Mesangial cell (primary cell): ENCODE data around the gene HLA-DOB. TPM values are rescaled to one million over a fixed set of nuclear protein-coding genes. Genes with fewer than 3 reads are reported as not detected.

ENCODE experiments used
- total RNA-seq: library from RNA; depleted of rRNA; stranded (reverse); fragments of >200 nt; gene quantifications from 2 replicates; pipeline ENCODE4 v1.2.3, GENCODE V29; 2015

HLA-DOB gene
- 0.16 TPM in 1 of 2 replicates, not detected in the other for total RNA-seq

GRCh38 chr6:32816746-32817204, at the start of gene HLA-DOB:
Gene HLA-DOB, minus strand, starts transcription at chr6:32817002. Its CDS starts 51 bp downstream, at chr6:32816951.

GRCh38 chr6:32853541-32854375, 37.0 kb upstream of the HLA-DOB start, which contains the start of the genes PSMB9 and TAP1:
Gene PSMB9, plus strand, starts transcription at chr6:32854192. Its CDS starts 38 bp downstream, at chr6:32854230.
Gene TAP1, minus strand, starts transcription at chr6:32853704. Its CDS starts 68 bp downstream, at chr6:32853636.

GRCh38 chr6:32843979-32844838, 27.4 kb upstream of the HLA-DOB start, which contains the start of gene PSMB8:
Gene PSMB8, minus strand, starts transcription at chr6:32844047. Its CDS starts 51 bp downstream, at chr6:32843996.

GRCh38 chr6:32838114-32838958, 21.5 kb upstream of the HLA-DOB start, which contains the start of gene TAP2:
Gene TAP2, minus strand, starts transcription at chr6:32838739. Its CDS starts 506 bp downstream, at chr6:32838233.

GRCh38 chr6:32763421-32763820, 53.4 kb downstream of the HLA-DOB start, which contains the start of gene HLA-DQB2:
Gene HLA-DQB2, minus strand, starts transcription at chr6:32763532. Its CDS starts 62 bp downstream, at chr6:32763470.

Other genes starting within 250 kb of the HLA-DOB start
- gene HLA-DRB1, start 227.2 kb downstream of the HLA-DOB start, total RNA-seq: 0.16 and 0.38 TPM in 2 replicates
- gene HLA-DQA1, start 179.6 kb downstream of the HLA-DOB start, total RNA-seq: not detected in 2 replicates
- 1.0 TPM in 1 of 2 replicates, not detected in the other for gene HLA-DQB1, start 150.3 kb downstream of the HLA-DOB start, total RNA-seq
- gene HLA-DQA2, start 75.6 kb downstream of the HLA-DOB start, total RNA-seq: not detected in 2 replicates
- gene HLA-DQB2, start 53.5 kb downstream of the HLA-DOB start, total RNA-seq: 0.16 TPM in 1 of 2 replicates, not detected in the other
- gene TAP2, start 21.7 kb upstream of the HLA-DOB start, total RNA-seq: 11.3 and 38.3 TPM in 2 replicates
- 36.0 and 72.1 TPM in 2 replicates for gene PSMB8, start 27.0 kb upstream of the HLA-DOB start, total RNA-seq
- gene TAP1, start 36.7 kb upstream of the HLA-DOB start, total RNA-seq: 32.8 and 46.4 TPM in 2 replicates
- gene PSMB9, start 37.2 kb upstream of the HLA-DOB start, total RNA-seq: 7.0 and 16.7 TPM in 2 replicates
- gene HLA-DMB, start 124.0 kb upstream of the HLA-DOB start, total RNA-seq: 0.65 and 2.5 TPM in 2 replicates
- gene HLA-DMA, start 136.1 kb upstream of the HLA-DOB start, total RNA-seq: 1.8 TPM in 1 of 2 replicates, not detected in the other
- 80.0 and 97.4 TPM in 2 replicates for gene BRD2, start 151.6 kb upstream of the HLA-DOB start, total RNA-seq
- gene HLA-DOA, start 192.6 kb upstream of the HLA-DOB start, total RNA-seq: under 0.01 TPM in 1 of 2 replicates, not detected in the other